Stimulated activated CD8-positive, alpha-beta memory T cell treated with anti-CD3 and anti-CD28 coated beads, Interleukin-12 subunit alpha, Interleukin-12 subunit beta, amount 100 ng/mL, for 24 hours (primary cell): ENCODE data around the gene UFSP1.
"Not testable (repeated sequence)": the region's sequence is repeated elsewhere in the genome, so short reads cannot be mapped to it uniquely, and the experiment has no call there.

Experiments used
- DNase-seq: peaks from one replicate; pipeline ENCODE4 v3.0.0-alpha.2; 2020; ENCODE audit errors: extremely low read depth

The UFSP1 gene

DNA sequence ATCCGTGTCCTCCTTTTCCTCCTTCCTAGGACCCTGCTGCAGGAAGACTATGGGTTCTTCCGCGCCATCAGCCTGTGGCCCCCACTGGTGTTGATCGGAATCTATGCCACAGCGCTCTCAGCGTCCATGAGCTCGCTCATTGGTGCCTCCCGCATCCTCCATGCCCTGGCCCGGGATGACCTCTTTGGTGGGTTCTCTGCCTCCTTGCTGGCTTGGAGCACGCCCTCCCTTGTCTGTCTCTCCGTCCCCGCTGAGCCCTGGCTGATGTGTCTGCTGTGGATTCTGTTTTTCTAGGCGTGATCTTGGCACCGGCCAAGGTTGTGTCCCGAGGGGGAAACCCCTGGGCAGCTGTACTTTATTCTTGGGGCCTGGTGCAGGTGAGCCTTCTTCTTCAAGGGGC is 29.7 kb downstream of the UFSP1 start:
- DNase-seq: no peak

DNA sequence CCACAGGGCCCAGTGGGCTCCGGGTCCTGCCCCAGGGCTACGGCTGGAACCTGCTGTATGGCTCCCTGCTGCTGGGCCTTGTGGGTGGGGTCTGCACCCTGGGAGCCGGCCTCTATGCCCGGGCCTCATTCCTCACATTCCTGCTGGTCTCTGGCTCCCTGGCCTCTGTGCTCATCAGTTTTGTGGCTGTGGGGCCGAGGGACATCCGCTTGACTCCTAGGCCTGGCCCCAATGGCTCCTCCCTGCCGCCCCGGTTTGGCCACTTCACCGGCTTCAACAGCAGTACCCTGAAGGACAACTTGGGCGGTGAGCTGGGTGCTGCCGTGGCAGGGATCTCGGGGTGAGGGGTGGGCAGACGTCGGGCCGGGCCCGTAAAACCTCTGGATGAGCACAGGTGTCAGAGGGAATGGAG is 32.6 kb downstream of the UFSP1 start:
- DNase-seq: no peak

DNA sequence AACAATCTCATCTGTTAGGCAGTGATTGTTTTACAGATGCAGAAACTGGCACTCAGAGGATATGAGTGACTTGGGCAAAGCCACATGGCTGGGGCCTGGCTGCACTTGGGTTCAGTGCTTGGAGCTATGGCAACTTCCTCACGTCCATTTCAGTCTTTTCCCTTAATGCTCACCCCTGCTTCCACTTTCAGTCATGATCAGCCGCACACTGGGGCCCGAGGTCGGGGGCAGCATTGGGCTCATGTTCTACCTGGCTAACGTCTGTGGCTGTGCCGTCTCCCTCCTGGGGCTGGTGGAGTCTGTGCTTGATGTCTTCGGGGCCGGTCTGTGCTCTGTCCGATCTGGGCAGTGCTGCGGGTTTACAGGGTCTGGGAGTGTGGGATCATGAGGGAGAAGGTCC is 34.0 kb downstream of the UFSP1 start:
- no peak for DNase-seq

DNA sequence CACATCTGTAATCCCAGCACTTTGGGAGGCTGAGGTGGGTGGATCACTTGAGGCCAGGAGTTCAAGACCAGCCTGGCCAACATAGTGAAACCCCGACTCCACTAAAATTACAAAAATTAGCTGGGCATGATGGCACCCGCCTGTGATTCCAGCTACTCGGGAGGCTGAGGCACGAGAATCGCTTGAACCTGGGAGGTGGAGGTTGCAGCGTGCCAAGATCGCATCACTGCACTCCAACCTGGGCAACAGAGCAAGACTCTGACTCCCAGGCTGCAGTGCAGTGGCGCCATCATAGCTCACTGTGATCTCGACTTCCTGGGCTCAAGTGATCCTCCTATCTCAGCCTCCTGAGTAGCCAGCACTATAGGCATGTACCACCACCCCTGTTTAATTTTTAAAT is 34.6 kb downstream of the UFSP1 start:
- DNase-seq: not testable (repeated sequence)

DNA sequence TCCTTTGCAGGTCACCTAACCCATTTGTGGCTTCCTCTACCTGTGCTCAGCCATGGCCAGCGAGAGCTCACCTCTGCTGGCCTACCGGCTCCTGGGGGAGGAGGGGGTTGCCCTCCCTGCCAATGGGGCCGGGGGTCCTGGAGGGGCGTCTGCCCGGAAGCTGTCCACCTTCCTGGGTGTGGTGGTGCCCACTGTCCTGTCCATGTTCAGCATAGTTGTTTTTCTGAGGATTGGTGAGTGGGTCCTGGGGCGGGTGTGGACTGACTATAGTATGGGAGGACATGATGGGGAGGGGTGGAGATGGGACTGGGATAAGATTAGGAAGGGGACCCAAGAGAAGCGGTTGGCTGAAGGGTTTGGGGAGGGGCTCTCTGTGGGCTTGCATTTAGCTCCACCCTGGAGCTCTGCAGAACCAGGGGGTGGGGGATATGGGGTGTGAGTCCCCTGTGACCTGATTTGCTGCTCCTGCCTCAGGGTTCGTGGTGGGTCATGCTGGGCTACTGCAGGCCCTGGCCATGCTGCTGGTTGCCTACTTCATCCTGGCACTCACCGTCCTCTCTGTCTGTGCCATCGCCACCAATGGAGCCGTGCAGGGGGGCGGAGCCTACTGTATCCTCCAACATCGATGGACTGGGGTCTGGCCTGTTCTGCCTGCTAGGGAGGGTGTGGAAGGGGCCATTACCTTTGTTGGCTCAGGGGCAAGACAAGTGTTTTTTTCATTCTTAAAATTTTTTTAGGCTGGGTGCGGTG is 35.2 kb downstream of the UFSP1 start:
- no peak for DNase-seq

DNA sequence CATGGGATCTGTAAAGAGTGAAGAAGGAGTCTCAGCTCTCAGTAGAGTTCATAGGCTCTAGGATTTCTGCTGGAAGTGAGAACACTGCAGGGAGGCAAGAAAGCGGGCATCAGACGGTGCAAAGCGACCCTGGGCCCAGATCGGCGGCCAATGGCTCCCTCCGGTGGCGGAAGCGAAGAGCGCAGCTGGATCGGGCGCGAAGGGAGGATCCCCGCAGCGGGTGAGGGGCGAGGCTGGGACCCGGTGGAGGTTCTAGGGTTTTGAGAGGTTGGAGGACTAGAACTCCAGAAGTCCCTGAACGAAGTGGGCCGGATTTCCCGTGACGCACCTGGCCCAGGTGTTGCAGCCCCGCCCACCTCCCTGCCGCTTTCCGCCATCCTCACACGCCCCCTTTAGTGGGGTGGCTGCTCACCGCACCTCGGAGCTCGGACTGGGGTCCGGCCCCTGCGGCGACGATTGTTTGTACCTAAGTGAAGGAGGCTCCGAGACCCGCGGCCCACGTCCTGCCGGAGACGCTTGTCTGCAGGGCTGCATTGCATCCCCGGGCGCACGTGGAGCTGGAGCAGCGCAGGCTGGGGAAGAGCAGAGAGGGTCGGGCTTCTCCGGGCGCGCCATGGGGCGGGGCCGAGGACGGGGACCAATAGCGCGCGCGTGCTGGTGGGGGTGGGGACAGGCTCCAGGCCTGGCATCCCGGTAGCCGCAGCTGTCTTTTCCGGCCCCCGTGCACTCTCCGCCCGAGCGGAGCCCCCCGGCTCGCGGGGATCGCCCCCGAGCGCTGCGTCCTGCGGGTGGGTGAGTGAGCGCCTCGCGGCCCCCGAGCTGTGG is 37.3 kb downstream of the UFSP1 start, which contains the start of gene SLC12A9:
SLC12A9 (plus strand) TSS at position 666 of the 825 bp plus-strand sequence. CDS start 1,485 bp downstream, outside the sequence.
- peak; percentile 74 for DNase-seq

DNA sequence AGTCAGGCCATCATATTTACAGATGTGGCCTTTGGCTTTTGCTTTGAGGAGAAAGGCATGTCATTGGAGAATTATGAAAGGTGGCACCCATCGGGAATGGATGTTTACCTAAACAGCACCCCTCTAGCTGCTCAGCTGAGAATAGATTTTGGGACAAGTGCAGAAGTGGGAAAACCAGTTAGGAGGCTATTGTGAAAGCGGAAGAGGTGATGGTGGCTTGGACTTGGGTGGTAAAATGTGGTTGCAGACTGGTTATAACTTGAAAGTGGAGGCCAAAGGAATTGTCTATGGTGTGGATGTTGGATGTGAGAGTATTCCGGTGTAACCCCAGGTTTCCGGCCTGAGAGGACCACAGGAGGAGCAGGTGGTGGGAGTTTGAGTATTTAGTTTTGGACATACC is 42.2 kb downstream of the UFSP1 start:
- DNase-seq: no peak

DNA sequence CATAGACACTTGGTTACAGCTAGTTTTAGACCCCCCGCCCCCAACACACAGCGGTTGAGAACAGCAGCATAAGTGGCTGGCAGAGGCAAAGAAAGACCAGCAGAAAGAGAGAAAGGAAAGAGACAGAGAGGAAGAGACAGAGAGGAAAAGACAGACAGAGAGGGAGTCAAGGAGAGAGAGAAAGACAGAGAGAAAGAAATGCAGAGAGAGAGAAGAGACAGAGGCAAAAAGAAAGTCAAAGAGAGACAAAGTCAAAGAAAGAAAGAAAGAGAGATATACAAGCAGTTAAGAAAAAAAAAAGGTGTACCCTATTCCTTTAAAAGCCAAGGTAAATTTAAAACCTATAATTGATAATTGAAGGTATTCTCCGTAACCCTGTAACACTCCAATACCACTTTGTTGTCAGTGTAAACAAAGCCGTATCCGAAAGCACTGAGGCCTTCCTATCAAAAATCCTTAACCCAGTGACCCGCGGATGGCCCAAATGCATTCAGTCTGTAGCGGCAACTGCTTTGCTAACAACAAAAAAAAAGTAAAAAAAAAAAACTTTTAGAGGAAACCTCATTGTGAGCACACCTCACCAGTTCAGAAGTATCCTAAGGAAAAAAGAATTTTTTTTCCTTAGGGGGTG is 48.9 kb downstream of the UFSP1 start:
- no peak for DNase-seq

DNA sequence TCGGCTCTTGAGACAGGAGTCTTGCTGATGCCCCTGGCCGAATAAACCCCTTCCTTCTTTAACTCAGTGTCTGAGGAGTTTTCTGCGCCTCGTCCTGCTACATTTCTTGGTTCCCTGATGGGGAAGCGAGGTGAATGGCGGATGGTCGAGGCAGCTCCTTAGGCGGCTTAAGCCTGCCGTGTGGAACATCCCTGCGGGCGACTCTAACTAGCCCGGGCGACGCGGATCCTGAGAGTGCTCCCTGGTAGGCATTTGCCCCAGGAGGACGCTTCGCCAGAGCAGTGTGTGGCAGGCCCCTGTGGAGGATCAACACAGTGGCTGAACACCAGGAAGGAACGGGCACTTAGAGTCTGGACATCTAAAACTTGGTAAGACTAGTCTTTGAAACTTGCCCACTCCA is 50.2 kb downstream of the UFSP1 start:
- no peak for DNase-seq
